Left lung (tissue), 10 donors: ENCODE data around the gene ATG12. TPM values are rescaled to one million over a fixed set of nuclear protein-coding genes. Genes with fewer than 3 reads are reported as not detected.
A peak's percentile ranks its signal among the peaks of the same experiment; 100 is the strongest.

Experiments
- ATAC-seq: fragments of 200-7000 bp; cut with Tn5 transposase; one replicate; pipeline ENCODE4 v1.9.1; 2020; ENCODE audit warnings: moderate library complexity
- DNase-seq, 4 donors: peaks; one replicate each; pipeline ENCODE4 v3.0.0-alpha.2; 2013 to 2020
- H3K27ac ChIP-seq, 2 donors: fragments of 200-600 bp; sonication (generic) in 1 of 2; one replicate each; pipeline versions ENCODE4 v1.5.0 to v1.8.0; 2020 to 2021
- H3K27me3 ChIP-seq, 2 donors: fragments of 200-600 bp; sonication (generic) in 1 of 2; one replicate each; pipeline versions ENCODE4 v1.5.0 to v1.8.0; 2020 to 2021
- H3K36me3 ChIP-seq, 2 donors: fragments of 200-600 bp; sonication (generic) in 1 of 2; one replicate each; pipeline versions ENCODE4 v1.5.0 to v1.8.0; 2020 to 2021
- H3K4me1 ChIP-seq, 2 donors: fragments of 200-600 bp; one replicate each; pipeline ENCODE4 v1.8.0; 2021
- H3K4me3 ChIP-seq, 2 donors: fragments of 200-600 bp; sonication (generic) in 1 of 2; one replicate each; pipeline versions ENCODE4 v1.5.0 to v1.8.0; 2020 to 2021; ENCODE audit warnings: mild to moderate bottlenecking in 1 of 2
- H3K9me3 ChIP-seq, 2 donors: fragments of 200-600 bp; sonication (generic) in 1 of 2; one replicate each; pipeline versions ENCODE4 v1.5.0 to v1.8.0; 2020 to 2021
- intact Hi-C, 2 donors: fragments of 100-400 bp; cut with DNase I; formaldehyde crosslinking; loops; one replicate each; pipeline versions ENCODE4 v1.11.2 to v1.14.2; 2022
- polyA plus RNA-seq, 6 donors: library from polyadenylated mRNA; unstranded; fragments of 120-200 nt; gene quantifications; one replicate each; pipeline ENCODE4 v1.2.1, GENCODE V29; 2013; ENCODE audit not compliant: insufficient read length in 6 of 6
- total RNA-seq, 2 donors: library from RNA; stranded (reverse); fragmentation: NEBNext Ultra II Directional; extraction: Animal tissue kit (Norgen Biotek cat#: 25700); gene quantifications; one replicate each; pipeline ENCODE4 v1.2.1, GENCODE V29; 2021
- TF ChIP-seq, protein P1 (sequence below), 2 donors: fragments of 200-600 bp; sonication (generic) in 1 of 2; IDR thresholded peaks; one replicate each; pipeline versions ENCODE4 v1.5.0 to v1.8.0; 2021; ENCODE audit warnings: antibody characterized with exemption in 2 of 2
- donor health status: DM: no; HTN: yes; CAD: no.
- donor health status: DM: no; HTN: no; CAD: no.

The ATG12 gene
- total and polyA plus RNA-seq, 8 donors, result 31.5 to 93.9 (median 75.3) TPM

DNA sequence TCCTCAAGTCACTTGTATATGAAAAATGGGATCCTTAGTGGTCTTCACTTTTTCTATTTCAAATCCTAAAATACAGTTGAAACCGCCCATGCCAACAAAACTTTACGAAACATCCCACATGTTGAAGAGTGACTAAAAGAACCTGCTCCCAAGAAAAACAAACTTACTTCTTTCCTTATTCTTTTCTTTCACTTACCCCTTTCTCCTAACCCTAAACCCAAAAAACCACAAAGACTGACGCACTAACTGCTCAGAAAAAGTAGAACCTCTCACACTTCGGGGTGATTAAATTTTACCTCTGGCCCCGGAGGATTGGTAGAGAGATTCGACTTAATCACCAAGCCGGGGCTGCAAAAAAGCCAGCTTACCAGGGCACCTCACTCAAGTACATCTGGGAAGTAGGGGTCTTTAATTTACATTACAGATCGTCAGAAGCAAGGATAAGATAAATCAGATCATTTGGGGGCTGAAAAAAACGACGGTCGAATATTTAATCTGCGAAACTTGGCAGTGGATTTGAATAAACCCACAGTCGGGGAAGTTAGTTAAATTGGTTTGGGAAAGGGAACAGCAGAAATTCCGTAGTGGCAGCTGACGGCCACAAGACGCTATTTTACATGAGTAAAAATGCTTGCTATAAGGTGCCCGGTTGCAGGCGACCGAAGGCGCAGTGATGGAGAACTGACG lies 26.2 kb downstream of the ATG12 start:
- Histone ChIP-seq H3K9me3 (no peaks in the 10 kb centered on the region), H3K4me3 (peak overlapping the region; percentile 32 to 36), H3K27me3 (peaks cover 38 to 78% of the 10 kb centered on the region in 2 donors), H3K4me1 (peaks cover 0 to 16% of the 10 kb centered on the region in 2 donors), H3K27ac (no peak overlapping the region), H3K36me3 (no peaks in the 10 kb centered on the region)
- no peak for DNase-seq
- TF ChIP-seq, protein P1, sequence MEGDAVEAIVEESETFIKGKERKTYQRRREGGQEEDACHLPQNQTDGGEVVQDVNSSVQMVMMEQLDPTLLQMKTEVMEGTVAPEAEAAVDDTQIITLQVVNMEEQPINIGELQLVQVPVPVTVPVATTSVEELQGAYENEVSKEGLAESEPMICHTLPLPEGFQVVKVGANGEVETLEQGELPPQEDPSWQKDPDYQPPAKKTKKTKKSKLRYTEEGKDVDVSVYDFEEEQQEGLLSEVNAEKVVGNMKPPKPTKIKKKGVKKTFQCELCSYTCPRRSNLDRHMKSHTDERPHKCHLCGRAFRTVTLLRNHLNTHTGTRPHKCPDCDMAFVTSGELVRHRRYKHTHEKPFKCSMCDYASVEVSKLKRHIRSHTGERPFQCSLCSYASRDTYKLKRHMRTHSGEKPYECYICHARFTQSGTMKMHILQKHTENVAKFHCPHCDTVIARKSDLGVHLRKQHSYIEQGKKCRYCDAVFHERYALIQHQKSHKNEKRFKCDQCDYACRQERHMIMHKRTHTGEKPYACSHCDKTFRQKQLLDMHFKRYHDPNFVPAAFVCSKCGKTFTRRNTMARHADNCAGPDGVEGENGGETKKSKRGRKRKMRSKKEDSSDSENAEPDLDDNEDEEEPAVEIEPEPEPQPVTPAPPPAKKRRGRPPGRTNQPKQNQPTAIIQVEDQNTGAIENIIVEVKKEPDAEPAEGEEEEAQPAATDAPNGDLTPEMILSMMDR (IDR thresholded peaks at IDR 0.05), result no peak
- ATAC-seq, result no peak
- intact Hi-C loops, result no loop called here

DNA sequence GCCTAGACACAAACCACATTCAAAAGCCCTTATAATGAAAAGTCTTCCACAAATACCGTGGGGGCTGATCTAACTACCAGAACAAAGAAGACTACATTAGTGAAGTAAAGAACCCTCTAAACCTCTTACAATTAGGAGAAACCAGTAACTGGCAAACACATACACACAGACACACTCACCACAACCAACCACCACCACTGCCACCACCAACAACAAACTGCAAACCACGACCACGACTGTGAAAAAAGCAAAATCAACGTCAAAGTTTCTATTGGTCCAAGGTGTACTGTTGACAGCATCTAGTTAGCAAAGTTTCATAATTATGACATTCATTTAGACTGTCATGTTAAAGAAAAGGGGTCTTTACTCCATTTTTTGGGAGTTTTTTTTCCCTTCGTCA lies 27.6 kb downstream of the ATG12 start:
- TF ChIP-seq, protein P1 (IDR thresholded peaks at IDR 0.05), result no peak
- Histone ChIP-seq H3K4me3 (no peak overlapping the region), H3K9me3 (no peaks in the 10 kb centered on the region), H3K27me3 (peaks cover 38 to 68% of the 10 kb centered on the region in 2 donors), H3K36me3 (no peaks in the 10 kb centered on the region), H3K4me1 (peaks cover 0 to 16% of the 10 kb centered on the region in 2 donors), H3K27ac (no peak overlapping the region)
- DNase-seq (no peak), ATAC-seq (no peak)
- intact Hi-C loops, result no loop called here

DNA sequence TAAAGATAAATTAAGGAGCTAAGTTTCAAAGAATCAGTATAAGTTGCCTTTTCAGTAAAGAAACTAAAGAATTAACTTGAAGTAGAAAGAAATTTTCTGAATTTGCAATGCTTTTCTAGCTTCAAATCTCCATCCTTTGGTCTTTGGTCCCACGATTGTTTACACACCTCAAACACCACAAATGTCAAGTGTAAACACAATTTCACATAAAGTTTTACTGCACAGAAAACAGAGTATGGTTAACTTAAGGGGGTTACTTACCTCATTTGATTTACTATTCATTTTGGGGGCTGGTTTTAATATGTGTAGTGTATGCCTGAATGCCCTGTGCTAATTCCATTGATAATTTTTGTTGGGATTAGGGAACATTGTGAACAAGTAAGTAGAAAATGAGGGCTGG lies 29.0 kb downstream of the ATG12 start:
- Histone ChIP-seq H3K36me3 (no peaks in the 10 kb centered on the region), H3K27ac (no peak overlapping the region), H3K9me3 (no peaks in the 10 kb centered on the region), H3K27me3 (peaks cover 38 to 54% of the 10 kb centered on the region in 2 donors), H3K4me3 (no peak overlapping the region), H3K4me1 (peaks cover 0 to 16% of the 10 kb centered on the region in 2 donors)
- TF ChIP-seq, protein P1 (IDR thresholded peaks at IDR 0.05), result no peak
- DNase-seq (no peak), ATAC-seq (no peak)
- intact Hi-C loops, result no loop called here

DNA sequence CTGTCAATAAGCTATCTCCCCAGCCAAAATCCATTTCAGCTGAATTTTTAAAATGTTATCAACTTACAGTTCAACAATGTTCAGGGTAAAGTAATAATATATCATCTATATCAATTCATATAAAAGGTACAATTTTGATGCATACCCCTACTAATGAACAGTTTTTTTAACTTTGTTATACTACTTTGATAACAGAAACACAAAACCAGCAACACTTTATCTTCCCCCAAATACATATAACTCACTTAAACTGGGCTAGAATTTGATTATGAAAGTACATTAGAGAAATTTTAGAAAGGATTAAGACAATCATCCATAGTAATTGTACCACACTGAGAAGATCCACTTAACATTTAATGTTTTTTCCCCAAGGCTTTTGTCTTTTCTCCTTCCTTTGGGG lies 30.0 kb downstream of the ATG12 start:
- H3K4me3 ChIP-seq, result no peak overlapping the region
- H3K4me1 ChIP-seq, result peaks cover 0 to 12% of the 10 kb centered on the region in 2 donors
- H3K9me3 ChIP-seq, result no peaks in the 10 kb centered on the region
- no peak for DNase-seq
- intact Hi-C loops, result no loop called here
- no peak overlapping the region for H3K27ac ChIP-seq
- ATAC-seq, result no peak
- TF ChIP-seq, protein P1 (IDR thresholded peaks at IDR 0.05), result no peak
- H3K36me3 ChIP-seq, result no peaks in the 10 kb centered on the region
- peaks cover 29 to 45% of the 10 kb centered on the region in 2 donors for H3K27me3 ChIP-seq

DNA sequence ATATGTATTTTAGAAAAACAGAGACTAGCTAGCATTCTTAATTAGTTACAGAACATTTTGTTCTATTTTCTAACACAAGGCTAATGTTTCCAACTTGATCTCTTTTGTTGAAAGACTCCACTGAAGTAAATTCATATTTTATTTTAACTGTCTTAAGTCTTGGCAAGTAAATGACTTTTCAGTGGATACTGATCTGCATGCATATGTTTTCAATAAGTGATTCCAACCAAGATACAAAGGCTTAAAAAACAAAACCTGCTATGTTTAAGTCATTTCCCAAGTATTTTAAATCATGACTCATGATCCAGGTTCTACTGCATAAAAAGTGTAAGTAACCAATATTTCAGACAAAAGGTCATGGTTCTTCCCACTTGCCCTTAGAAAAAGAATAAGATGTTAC lies 30.6 kb downstream of the ATG12 start:
- intact Hi-C loops, result no loop called here
- H3K4me3 ChIP-seq, result no peak overlapping the region
- ATAC-seq, result no peak
- peaks cover 0 to 6% of the 10 kb centered on the region in 2 donors for H3K4me1 ChIP-seq
- TF ChIP-seq, protein P1 (IDR thresholded peaks at IDR 0.05), result no peak
- no peak overlapping the region for H3K27ac ChIP-seq
- no peaks in the 10 kb centered on the region for H3K36me3 ChIP-seq
- H3K27me3 ChIP-seq, result peaks cover 23 to 38% of the 10 kb centered on the region in 2 donors
- no peaks in the 10 kb centered on the region for H3K9me3 ChIP-seq
- DNase-seq, result no peak
